Choroid plexus epithelial cell (primary cell): ENCODE results near the gene FADD.
A peak's percentile ranks its signal among the peaks of the same experiment; 100 is the strongest.

Experiments used
- DNase-seq: peaks from one replicate; pipeline ENCODE4 v3.0.0-alpha.2; 2010; ENCODE audit warnings: low read depth
- H3K4me3 ChIP-seq: 2 replicates; pipeline ENCODE4 v1.5.1; 2011; ENCODE audit warnings: low read depth, mild to moderate bottlenecking, control low read depth, low read length, moderate library complexity
- TF ChIP-seq, protein P1 (sequence below): conservative IDR thresholded peaks from 2 replicates; pipeline ENCODE4 v1.5.1; 2011; ENCODE audit warnings: low read depth, mild to moderate bottlenecking, control low read depth, inconsistent platforms, low read length, moderate library complexity

The FADD gene

GRCh38 chr11:70233511-70233934 lies 30.4 kb downstream of the FADD start:
- TF ChIP-seq, protein P1, sequence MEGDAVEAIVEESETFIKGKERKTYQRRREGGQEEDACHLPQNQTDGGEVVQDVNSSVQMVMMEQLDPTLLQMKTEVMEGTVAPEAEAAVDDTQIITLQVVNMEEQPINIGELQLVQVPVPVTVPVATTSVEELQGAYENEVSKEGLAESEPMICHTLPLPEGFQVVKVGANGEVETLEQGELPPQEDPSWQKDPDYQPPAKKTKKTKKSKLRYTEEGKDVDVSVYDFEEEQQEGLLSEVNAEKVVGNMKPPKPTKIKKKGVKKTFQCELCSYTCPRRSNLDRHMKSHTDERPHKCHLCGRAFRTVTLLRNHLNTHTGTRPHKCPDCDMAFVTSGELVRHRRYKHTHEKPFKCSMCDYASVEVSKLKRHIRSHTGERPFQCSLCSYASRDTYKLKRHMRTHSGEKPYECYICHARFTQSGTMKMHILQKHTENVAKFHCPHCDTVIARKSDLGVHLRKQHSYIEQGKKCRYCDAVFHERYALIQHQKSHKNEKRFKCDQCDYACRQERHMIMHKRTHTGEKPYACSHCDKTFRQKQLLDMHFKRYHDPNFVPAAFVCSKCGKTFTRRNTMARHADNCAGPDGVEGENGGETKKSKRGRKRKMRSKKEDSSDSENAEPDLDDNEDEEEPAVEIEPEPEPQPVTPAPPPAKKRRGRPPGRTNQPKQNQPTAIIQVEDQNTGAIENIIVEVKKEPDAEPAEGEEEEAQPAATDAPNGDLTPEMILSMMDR, result no peak
- H3K4me3 ChIP-seq, result no peak overlapping the region
- DNase-seq, result peak; percentile 82

DNA sequence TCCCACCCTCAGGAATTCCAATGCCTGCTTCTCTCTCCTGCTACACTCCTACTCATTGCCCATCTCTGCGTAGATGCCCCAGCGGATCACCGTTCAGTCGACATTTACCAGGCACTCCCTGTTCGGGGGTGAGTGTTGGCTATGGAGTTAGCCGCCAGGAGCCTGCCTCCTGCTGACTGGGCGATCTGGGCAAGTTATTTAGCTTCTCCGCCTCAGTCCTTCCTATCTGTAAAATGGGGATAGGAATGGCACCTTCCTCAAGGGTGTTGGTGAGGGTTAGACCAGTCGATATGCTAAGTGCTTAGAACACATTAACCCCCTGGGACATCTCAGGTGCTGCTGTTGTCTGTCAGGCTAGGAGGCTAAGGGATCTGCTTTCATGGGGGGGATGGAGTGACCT lies 30.9 kb downstream of the FADD start:
- TF ChIP-seq, protein P1, result no peak
- H3K4me3 ChIP-seq, result no peak overlapping the region
- DNase-seq, result no peak

- no peak overlapping the region for H3K4me3 ChIP-seq
- DNase-seq, result no peak
- TF ChIP-seq, protein P1, result no peak
These were observed 37.2 kb downstream of the FADD start for GRCh38 chr11:70240337-70240736.

GRCh38 chr11:70241709-70242108 lies 38.6 kb downstream of the FADD start:
- no peak overlapping the region for H3K4me3 ChIP-seq
- TF ChIP-seq, protein P1, result no peak
- no peak for DNase-seq

- TF ChIP-seq, protein P1, result no peak
- no peak overlapping the region for H3K4me3 ChIP-seq
- no peak for DNase-seq
These were observed 39.8 kb downstream of the FADD start for GRCh38 chr11:70242885-70243284.

- H3K4me3 ChIP-seq, result no peak overlapping the region
- TF ChIP-seq, protein P1, result no peak
- DNase-seq, result no peak
These were observed 41.0 kb downstream of the FADD start for GRCh38 chr11:70243912-70244652.

- DNase-seq, result peak; percentile 97
- TF ChIP-seq, protein P1, result no peak
- H3K4me3 ChIP-seq, result no peak overlapping the region
These were observed 41.6 kb downstream of the FADD start for GRCh38 chr11:70244698-70245097.
